Gastrocnemius medialis (tissue), 4 donors: ENCODE measurements around the gene MUSTN1. TPM values are rescaled to one million over a fixed set of nuclear protein-coding genes. Genes with fewer than 3 reads are reported as not detected.

ENCODE experiments used
- ATAC-seq, 2 donors: fragments of 150-250 bp; one replicate each; pipeline ENCODE4 v1.9.1; 2016
- DNase-seq, 2 donors: peaks; one replicate each; pipeline ENCODE4 v3.0.0-alpha.2; 2019
- H3K27ac ChIP-seq, 4 donors: fragments of 200-600 bp; sonication (generic); 1 replicate in 1 of 4; 2 replicates in 3 of 4; pipeline ENCODE4 v1.5.1; 2016 to 2018; ENCODE audit warnings: mild to moderate bottlenecking in 2 of 4, moderate library complexity in 1 of 4
- H3K27me3 ChIP-seq, 3 donors: fragments of 200-600 bp; sonication (generic) in 2 of 3; 1 replicate in 1 of 3; 2 replicates in 2 of 3; pipeline versions ENCODE4 v1.5.1 to v1.6.0; 2016 to 2019; ENCODE audit warnings: mild to moderate bottlenecking in 1 of 3, moderate library complexity in 1 of 3
- H3K36me3 ChIP-seq, 2 donors: fragments of 200-600 bp; sonication (generic) in 1 of 2; one replicate each; pipeline ENCODE4 v1.5.1; 2017 to 2018
- H3K4me1 ChIP-seq, 2 donors: fragments of 200-600 bp; sonication (generic) in 1 of 2; one replicate each; pipeline ENCODE4 v1.5.1; 2016 to 2017; ENCODE audit warnings: mild to moderate bottlenecking in 2 of 2
- H3K4me3 ChIP-seq, 4 donors: fragments of 200-600 bp; sonication (generic) in 3 of 4; 1 replicate in 1 of 4; 2 replicates in 3 of 4; pipeline ENCODE4 v1.5.1; 2016 to 2019; ENCODE audit warnings: mild to moderate bottlenecking in 2 of 4
- H3K9me3 ChIP-seq, 3 donors: fragments of 200-600 bp; sonication (generic) in 2 of 3; 1 replicate in 1 of 3; 2 replicates in 2 of 3; pipeline ENCODE4 v1.5.1; 2016 to 2019
- CTCF ChIP-seq, 5 experiments: fragments of 450-650 bp in 3 of 5; fragments of 200-600 bp in 2 of 5; sonication (generic) in 2 of 5; IDR thresholded peaks in 4 of 5; conservative IDR thresholded peaks in 1 of 5; 1 replicate in 4 of 5; 2 replicates in 1 of 5; pipeline ENCODE4 v1.5.1; 2016 to 2019; ENCODE audit warnings: antibody characterized with exemption in 5 of 5, mild to moderate bottlenecking in 3 of 5, moderate library complexity in 3 of 5
- POLR2A ChIP-seq, 2 donors: fragments of 450-650 bp; IDR thresholded peaks; one replicate each; pipeline ENCODE4 v1.6.1; 2017; ENCODE audit warnings: antibody characterized with exemption in 2 of 2, mild to moderate bottlenecking in 2 of 2, moderate library complexity in 2 of 2
- in situ Hi-C, 4 donors: fragments of 200-750 bp; cut with MboI; loops; one replicate each; pipeline versions ENCODE4 v1.15.0 to v1.8.0; 2017; ENCODE audit warnings: low sequenced_read_pairs in 4 of 4
- intact Hi-C: fragments of 100-400 bp; cut with DNase I; formaldehyde crosslinking; loops from one replicate; pipeline ENCODE4 v1.15.1; 2023; ENCODE audit warnings: low total_unique reads
- total RNA-seq, 4 donors: library from RNA; depleted of rRNA; stranded (reverse); fragments of >200 nt; gene quantifications; one replicate each; pipeline versions ENCODE4 v1.1.0 to v1.2.3, GENCODE V29; 2016

Gene MUSTN1
- total RNA-seq, 4 donors from 2014 or later: 218 to 2,149 (median 412) TPM

- TF ChIP-seq CTCF (IDR thresholded peaks at IDR 0.05 in 4 of 5, conservative IDR thresholded peaks at IDR 0.05 in 1 of 5): no peak
- TF ChIP-seq POLR2A (IDR thresholded peaks at IDR 0.05): no peak
- Histone ChIP-seq H3K4me3 (no peak overlapping the region), H3K27ac (peak overlapping the region; percentile 96 to 98 (median 97)), H3K9me3 (no peaks in the 10 kb centered on the region), H3K27me3 (no peaks in the 10 kb centered on the region), H3K36me3 (no peaks in the 10 kb centered on the region), H3K4me1 (peaks cover 91 to 92% of the 10 kb centered on the region in 2 donors)
- in situ Hi-C loops: no loop called here
- intact Hi-C loops: loop anchor here (2.0 to 10.0 kb wide), 4 partner anchors 389 to 893 kb away; partner anchors contain the start of genes NISCH, TNNC1 and TWF2
- no peak for DNase-seq
- ATAC-seq: no peak
Observed at GRCh38 chr3:52843881-52844280, 9.1 kb upstream of the MUSTN1 start.

- intact Hi-C loops (loop anchor here (2.0 to 10.0 kb wide), 4 partner anchors 388 to 894 kb away; partner anchors contain the start of genes NISCH, TNNC1 and TWF2), in situ Hi-C loops (no loop called here)
- H3K27ac ChIP-seq: peak overlapping the region; percentile 96 to 98 (median 97)
- peak in 1 of 2 donors; percentile 63 for DNase-seq
- peaks cover 93% of the 10 kb centered on the region in 2 donors for H3K4me1 ChIP-seq
- H3K27me3 ChIP-seq: no peaks in the 10 kb centered on the region
- no peak for TF ChIP-seq CTCF (IDR thresholded peaks at IDR 0.05 in 4 of 5, conservative IDR thresholded peaks at IDR 0.05 in 1 of 5)
- TF ChIP-seq POLR2A (IDR thresholded peaks at IDR 0.05): peak; percentile 36 to 49
- no peak for ATAC-seq
- H3K9me3 ChIP-seq: no peaks in the 10 kb centered on the region
- H3K36me3 ChIP-seq: no peaks in the 10 kb centered on the region
- no peak overlapping the region for H3K4me3 ChIP-seq
Observed at GRCh38 chr3:52843108-52843865, 8.5 kb upstream of the MUSTN1 start.

- Histone ChIP-seq H3K4me3 (no peak overlapping the region), H3K9me3 (no peaks in the 10 kb centered on the region), H3K27me3 (no peaks in the 10 kb centered on the region), H3K4me1 (peaks cover 92 to 93% of the 10 kb centered on the region in 2 donors), H3K36me3 (no peaks in the 10 kb centered on the region), H3K27ac (peak overlapping the region; percentile 96 to 98 (median 97))
- intact Hi-C loops (loop anchor here (2.0 to 10.0 kb wide), 4 partner anchors 388 to 895 kb away; partner anchors contain the start of genes NISCH, TNNC1 and TWF2), in situ Hi-C loops (no loop called here)
- TF ChIP-seq CTCF (IDR thresholded peaks at IDR 0.05 in 4 of 5, conservative IDR thresholded peaks at IDR 0.05 in 1 of 5) (no peak), POLR2A (IDR thresholded peaks at IDR 0.05) (peak; percentile 18 to 19)
- DNase-seq: peak in 1 of 2 donors; percentile 65
- peak; percentile 7 to 9 for ATAC-seq
Observed at GRCh38 chr3:52842424-52842823, 7.6 kb upstream of the MUSTN1 start.

- peak in 1 of 2 donors; percentile 25 for ATAC-seq
- Histone ChIP-seq H3K36me3 (no peaks in the 10 kb centered on the region), H3K27me3 (no peaks in the 10 kb centered on the region), H3K27ac (peak overlapping the region; percentile 96 to 98 (median 97)), H3K4me1 (peaks cover 93 to 96% of the 10 kb centered on the region in 2 donors), H3K4me3 (peak overlapping the region in 1 of 4 donors; percentile 51), H3K9me3 (no peaks in the 10 kb centered on the region)
- no peak for TF ChIP-seq CTCF (IDR thresholded peaks at IDR 0.05 in 4 of 5, conservative IDR thresholded peaks at IDR 0.05 in 1 of 5)
- peak; percentile 7 to 39 for TF ChIP-seq POLR2A (IDR thresholded peaks at IDR 0.05)
- in situ Hi-C loops (no loop called here), intact Hi-C loops (loop anchor here (2.0 to 10.0 kb wide), 4 partner anchors 387 to 895 kb away; partner anchors contain the start of genes NISCH, TNNC1 and TWF2)
- peak in 1 of 2 donors; percentile 71 for DNase-seq
Observed at GRCh38 chr3:52841981-52842340, 7.1 kb upstream of the MUSTN1 start.
